CD4-positive, alpha-beta T cell (primary cell): ENCODE measurements around the gene BDH2. TPM values are rescaled to one million over a fixed set of nuclear protein-coding genes. Genes with fewer than 3 reads are reported as not detected.

Experiments
- ATAC-seq: fragments of 200-7000 bp; cut with Tn5 transposase; one replicate; pipeline ENCODE4 v1.10.0; 2022; ENCODE audit warnings: mild to moderate bottlenecking; ENCODE audit not compliant: poor library complexity
- CTCF ChIA-PET: fragments of 350-600 bp; sonication (Branson Sonifier 250); formaldehyde crosslinking; loops from one replicate; lab custom pipeline; 2021; ENCODE audit warnings: antibody characterized with exemption, inconsistent platforms; lab: Charles Lee
- POLR2A ChIA-PET: fragments of 350-600 bp; sonication (Branson Sonifier 250); formaldehyde crosslinking; loops from one replicate; lab custom pipeline; 2021; ENCODE audit warnings: antibody characterized with exemption, inconsistent platforms; lab: Charles Lee
- DNase-seq, 14 experiments: peaks; one replicate each; pipeline ENCODE4 v3.0.0-alpha.2; 2013 to 2020; ENCODE audit warnings: mixed read lengths in 2 of 14
- H3K27ac ChIP-seq, 2 donors: one replicate each; pipeline versions ENCODE4 v1.5.1 to v1.7.0; 2013; ENCODE audit warnings: low read length in 2 of 2, low read depth in 1 of 2, mild to moderate bottlenecking in 1 of 2
- H3K27me3 ChIP-seq, 2 experiments: 1 replicate in 1 of 2; 2 replicates in 1 of 2; pipeline versions ENCODE4 v1.6.1 to v1.7.0; 2013; ENCODE audit warnings: low read length in 2 of 2, control low read depth in 1 of 2, mild to moderate bottlenecking in 1 of 2, moderate library complexity in 1 of 2; ENCODE audit not compliant: insufficient read depth in 2 of 2, control insufficient read depth in 1 of 2
- H3K36me3 ChIP-seq: one replicate; pipeline ENCODE4 v1.6.1; 2013; ENCODE audit warnings: low read length, control low read depth; ENCODE audit not compliant: insufficient read depth
- H3K4me1 ChIP-seq: one replicate; pipeline ENCODE4 v1.6.1; 2013; ENCODE audit warnings: low read length, control low read depth; ENCODE audit not compliant: insufficient read depth
- H3K4me3 ChIP-seq: one replicate; pipeline ENCODE4 v1.5.1; 2013; ENCODE audit warnings: mild to moderate bottlenecking, low read length, moderate library complexity
- H3K9me3 ChIP-seq, 2 experiments: 1 replicate in 1 of 2; 2 replicates in 1 of 2; pipeline versions ENCODE4 v1.6.1 to v1.7.0; 2013; ENCODE audit warnings: low read length in 2 of 2, mild to moderate bottlenecking in 2 of 2, control low read depth in 1 of 2, moderate library complexity in 1 of 2; ENCODE audit not compliant: control insufficient read depth in 1 of 2, insufficient read depth in 1 of 2
- H3K27ac Mint-ChIP-seq: one replicate; pipeline ENCODE4 v1.8.0; 2020; ENCODE audit warnings: mixed read lengths
- H3K27me3 Mint-ChIP-seq: one replicate; pipeline ENCODE4 v1.8.0; 2021; ENCODE audit warnings: mixed read lengths
- H3K36me3 Mint-ChIP-seq: one replicate; pipeline ENCODE4 v1.8.0; 2021; ENCODE audit warnings: low read depth, mixed read lengths
- H3K4me1 Mint-ChIP-seq: one replicate; pipeline ENCODE4 v1.8.0; 2021; ENCODE audit warnings: low read depth, mixed read lengths
- H3K4me3 Mint-ChIP-seq: one replicate; pipeline ENCODE4 v1.8.0; 2020; ENCODE audit warnings: mild to moderate bottlenecking, mixed read lengths
- H3K9me3 Mint-ChIP-seq: one replicate; pipeline ENCODE4 v1.8.0; 2020; ENCODE audit warnings: mixed read lengths
- CTCF ChIP-seq: fragments of 200-600 bp; IDR thresholded peaks from one replicate; pipeline ENCODE4 v1.8.0; 2022; ENCODE audit warnings: antibody characterized with exemption, mild to moderate bottlenecking
- intact Hi-C, 2 experiments: fragments of 100-400 bp; cut with DNase I in 1 of 2; cut with micrococcal nuclease in 1 of 2; formaldehyde crosslinking; loops; one replicate each; pipeline versions ENCODE4 v1.15.1 to v1.9.0; 2023 to 2025; cut with DNase I, micrococcal nuclease
- total RNA-seq, 174 experiments: library from RNA in 2 of 174; stranded (reverse) in 2 of 174; gene quantifications; one replicate each; pipeline ENCODE4 v1.2.3 and lab custom pipeline; 2021 to 2026

The BDH2 gene
- total RNA-seq, 2 experiments from 2014 or later, result 9.9 to 10.3 TPM

- no peak overlapping the region for H3K4me3 Mint-ChIP-seq
- Histone ChIP-seq H3K27ac (no peak overlapping the region), H3K9me3 (peaks cover 0 to 4% of the 10 kb centered on the region in 2 experiments), H3K4me1 (no peaks in the 10 kb centered on the region), H3K36me3 (peaks cover 10% of the 10 kb centered on the region), H3K4me3 (no peak overlapping the region), H3K27me3 (no peaks in the 10 kb centered on the region)
- H3K9me3 Mint-ChIP-seq, result no peaks in the 10 kb centered on the region
- H3K27me3 Mint-ChIP-seq, result no peaks in the 10 kb centered on the region
- intact Hi-C loops, result no loop called here
- H3K4me1 Mint-ChIP-seq, result no peaks in the 10 kb centered on the region
- ATAC-seq (no peak), DNase-seq (no peak)
- no peak overlapping the region for H3K27ac Mint-ChIP-seq
- ChIA-PET CTCF (no interaction called here), POLR2A (no interaction called here)
- H3K36me3 Mint-ChIP-seq, result peaks cover 14% of the 10 kb centered on the region
- no peak for TF ChIP-seq CTCF
Measured at GRCh38 chr4:103054030-103054429, 45.6 kb downstream of the BDH2 start.

- no peak overlapping the region for H3K4me3 Mint-ChIP-seq
- TF ChIP-seq CTCF, result no peak
- ATAC-seq (no peak), DNase-seq (no peak)
- ChIA-PET CTCF (interaction anchor here (1.1 kb wide), 1 partner anchor 39 kb away, joined by 3 read pairs; no protein-coding TSS in a partner anchor), POLR2A (no interaction called here)
- H3K4me1 Mint-ChIP-seq, result no peaks in the 10 kb centered on the region
- no peaks in the 10 kb centered on the region for H3K4me1 ChIP-seq
- no peaks in the 10 kb centered on the region for H3K27me3 Mint-ChIP-seq
- H3K27me3 ChIP-seq, result no peaks in the 10 kb centered on the region
- H3K9me3 ChIP-seq, result peaks cover 0 to 4% of the 10 kb centered on the region in 2 experiments
- intact Hi-C loops, result no loop called here
- H3K4me3 ChIP-seq, result no peak overlapping the region
- no peak overlapping the region for H3K27ac Mint-ChIP-seq
- peaks cover 23% of the 10 kb centered on the region for H3K36me3 Mint-ChIP-seq
- H3K9me3 Mint-ChIP-seq, result no peaks in the 10 kb centered on the region
- no peak overlapping the region for H3K27ac ChIP-seq
- H3K36me3 ChIP-seq, result peaks cover 14% of the 10 kb centered on the region
Measured at GRCh38 chr4:103052779-103053178, 46.9 kb downstream of the BDH2 start.

GRCh38 chr4:103052145-103052544, 47.5 kb downstream of the BDH2 start:
- Mint-ChIP-seq H3K4me3 (no peak overlapping the region), H3K27ac (no peak overlapping the region), H3K9me3 (no peaks in the 10 kb centered on the region), H3K27me3 (no peaks in the 10 kb centered on the region), H3K4me1 (no peaks in the 10 kb centered on the region), H3K36me3 (peaks cover 23% of the 10 kb centered on the region)
- no peak for DNase-seq
- H3K4me3 ChIP-seq, result no peak overlapping the region
- no peak overlapping the region for H3K27ac ChIP-seq
- H3K27me3 ChIP-seq, result no peaks in the 10 kb centered on the region
- no peak for ATAC-seq
- intact Hi-C loops, result no loop called here
- POLR2A ChIA-PET, result no interaction called here
- peaks cover 0 to 4% of the 10 kb centered on the region in 2 experiments for H3K9me3 ChIP-seq
- no peaks in the 10 kb centered on the region for H3K4me1 ChIP-seq
- peaks cover 14% of the 10 kb centered on the region for H3K36me3 ChIP-seq
- TF ChIP-seq CTCF, result no peak
- CTCF ChIA-PET, result interaction anchor here (0.6 to 1.1 kb wide), 3 partner anchors 13 to 40 kb away, joined by 3 read pairs; no protein-coding TSS in a partner anchor
